K562 (cell line): ENCODE results near the gene C22orf31. TPM values are rescaled to one million over a fixed set of nuclear protein-coding genes. Genes with fewer than 3 reads are reported as not detected.

Experiments
- STAT5A ChIP-seq: IDR thresholded peaks from 2 replicates; pipeline ENCODE4 v1.6.1; 2012; ENCODE audit warnings: low read length, inconsistent platforms, borderline replicate concordance
- polyA plus RNA-seq, 8 experiments: library from polyadenylated mRNA; depleted of rRNA in 4 of 8; stranded (reverse) in 5 of 8; unstranded in 3 of 8; fragments of >200 nt; fragmentation: Nextera tagmentation in 2 of 8; fragmentation: Illumina TruSeq in 1 of 8; extraction: Ambion mirVana in 2 of 8; extraction: Trizol in 1 of 8; gene quantifications; 2 replicates each; pipeline versions ENCODE4 v1.2.1 to v1.2.3, GENCODE V29; 2011 to 2014; ENCODE audit warnings: inconsistent platforms in 1 of 8, missing spikeins in 1 of 8
- total RNA-seq, 7 experiments: library from RNA; depleted of rRNA in 6 of 7; stranded (reverse); fragments of >200 nt in 6 of 7; fragmentation: Illumina TruSeq in 2 of 7; extraction: Trizol in 2 of 7; gene quantifications; 2 replicates each; pipeline versions ENCODE4 v1.2.1 to v1.2.3, GENCODE V29; 2011 to 2021; ENCODE audit warnings: low replicate concordance in 1 of 7
- TF ChIP-seq, protein P1 (sequence below): fragments of 250-450 bp; sonication (Bioruptor Pico); IDR thresholded peaks from 2 replicates; pipeline ENCODE4 v1.9.0; 2021; ENCODE audit warnings: mild to moderate bottlenecking, inconsistent platforms
- TF ChIP-seq, protein P2 (sequence below): fragments of 200-600 bp; sonication (generic); IDR thresholded peaks from one replicate; pipeline ENCODE4 v1.6.1; 2012; ENCODE audit warnings: mild to moderate bottlenecking, low read depth, low read length, inconsistent platforms

Gene C22orf31
- total and polyA plus RNA-seq, 9 of the 15 experiments (the other 6 are each of a cell fraction or from before 2014, with no cell fraction given): not detected

DNA sequence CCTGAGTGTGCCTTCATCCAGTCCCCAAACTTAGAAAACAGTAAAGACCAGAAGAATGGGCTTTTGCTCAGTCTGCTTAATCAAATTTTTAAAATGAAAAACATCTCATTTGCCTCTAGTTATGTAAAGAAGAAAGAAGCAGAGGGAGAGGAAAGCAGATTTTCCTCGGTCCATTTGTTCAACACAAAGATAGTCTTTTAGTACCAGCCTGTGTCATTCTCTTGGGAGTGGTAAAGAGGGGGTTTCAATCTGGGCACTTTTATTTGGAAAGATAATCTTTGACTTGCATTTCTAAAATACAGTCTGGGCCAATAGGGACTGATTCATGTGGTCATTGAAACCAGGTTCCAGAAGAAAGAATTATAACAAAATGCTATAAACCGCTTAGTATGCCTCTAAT is 40.7 kb upstream of the C22orf31 start (continued):
- TF ChIP-seq, protein P1, sequence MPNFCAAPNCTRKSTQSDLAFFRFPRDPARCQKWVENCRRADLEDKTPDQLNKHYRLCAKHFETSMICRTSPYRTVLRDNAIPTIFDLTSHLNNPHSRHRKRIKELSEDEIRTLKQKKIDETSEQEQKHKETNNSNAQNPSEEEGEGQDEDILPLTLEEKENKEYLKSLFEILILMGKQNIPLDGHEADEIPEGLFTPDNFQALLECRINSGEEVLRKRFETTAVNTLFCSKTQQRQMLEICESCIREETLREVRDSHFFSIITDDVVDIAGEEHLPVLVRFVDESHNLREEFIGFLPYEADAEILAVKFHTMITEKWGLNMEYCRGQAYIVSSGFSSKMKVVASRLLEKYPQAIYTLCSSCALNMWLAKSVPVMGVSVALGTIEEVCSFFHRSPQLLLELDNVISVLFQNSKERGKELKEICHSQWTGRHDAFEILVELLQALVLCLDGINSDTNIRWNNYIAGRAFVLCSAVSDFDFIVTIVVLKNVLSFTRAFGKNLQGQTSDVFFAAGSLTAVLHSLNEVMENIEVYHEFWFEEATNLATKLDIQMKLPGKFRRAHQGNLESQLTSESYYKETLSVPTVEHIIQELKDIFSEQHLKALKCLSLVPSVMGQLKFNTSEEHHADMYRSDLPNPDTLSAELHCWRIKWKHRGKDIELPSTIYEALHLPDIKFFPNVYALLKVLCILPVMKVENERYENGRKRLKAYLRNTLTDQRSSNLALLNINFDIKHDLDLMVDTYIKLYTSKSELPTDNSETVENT (CRISPR knock-in tag): no peak
- TF ChIP-seq STAT5A: no peak
- TF ChIP-seq, protein P2, sequence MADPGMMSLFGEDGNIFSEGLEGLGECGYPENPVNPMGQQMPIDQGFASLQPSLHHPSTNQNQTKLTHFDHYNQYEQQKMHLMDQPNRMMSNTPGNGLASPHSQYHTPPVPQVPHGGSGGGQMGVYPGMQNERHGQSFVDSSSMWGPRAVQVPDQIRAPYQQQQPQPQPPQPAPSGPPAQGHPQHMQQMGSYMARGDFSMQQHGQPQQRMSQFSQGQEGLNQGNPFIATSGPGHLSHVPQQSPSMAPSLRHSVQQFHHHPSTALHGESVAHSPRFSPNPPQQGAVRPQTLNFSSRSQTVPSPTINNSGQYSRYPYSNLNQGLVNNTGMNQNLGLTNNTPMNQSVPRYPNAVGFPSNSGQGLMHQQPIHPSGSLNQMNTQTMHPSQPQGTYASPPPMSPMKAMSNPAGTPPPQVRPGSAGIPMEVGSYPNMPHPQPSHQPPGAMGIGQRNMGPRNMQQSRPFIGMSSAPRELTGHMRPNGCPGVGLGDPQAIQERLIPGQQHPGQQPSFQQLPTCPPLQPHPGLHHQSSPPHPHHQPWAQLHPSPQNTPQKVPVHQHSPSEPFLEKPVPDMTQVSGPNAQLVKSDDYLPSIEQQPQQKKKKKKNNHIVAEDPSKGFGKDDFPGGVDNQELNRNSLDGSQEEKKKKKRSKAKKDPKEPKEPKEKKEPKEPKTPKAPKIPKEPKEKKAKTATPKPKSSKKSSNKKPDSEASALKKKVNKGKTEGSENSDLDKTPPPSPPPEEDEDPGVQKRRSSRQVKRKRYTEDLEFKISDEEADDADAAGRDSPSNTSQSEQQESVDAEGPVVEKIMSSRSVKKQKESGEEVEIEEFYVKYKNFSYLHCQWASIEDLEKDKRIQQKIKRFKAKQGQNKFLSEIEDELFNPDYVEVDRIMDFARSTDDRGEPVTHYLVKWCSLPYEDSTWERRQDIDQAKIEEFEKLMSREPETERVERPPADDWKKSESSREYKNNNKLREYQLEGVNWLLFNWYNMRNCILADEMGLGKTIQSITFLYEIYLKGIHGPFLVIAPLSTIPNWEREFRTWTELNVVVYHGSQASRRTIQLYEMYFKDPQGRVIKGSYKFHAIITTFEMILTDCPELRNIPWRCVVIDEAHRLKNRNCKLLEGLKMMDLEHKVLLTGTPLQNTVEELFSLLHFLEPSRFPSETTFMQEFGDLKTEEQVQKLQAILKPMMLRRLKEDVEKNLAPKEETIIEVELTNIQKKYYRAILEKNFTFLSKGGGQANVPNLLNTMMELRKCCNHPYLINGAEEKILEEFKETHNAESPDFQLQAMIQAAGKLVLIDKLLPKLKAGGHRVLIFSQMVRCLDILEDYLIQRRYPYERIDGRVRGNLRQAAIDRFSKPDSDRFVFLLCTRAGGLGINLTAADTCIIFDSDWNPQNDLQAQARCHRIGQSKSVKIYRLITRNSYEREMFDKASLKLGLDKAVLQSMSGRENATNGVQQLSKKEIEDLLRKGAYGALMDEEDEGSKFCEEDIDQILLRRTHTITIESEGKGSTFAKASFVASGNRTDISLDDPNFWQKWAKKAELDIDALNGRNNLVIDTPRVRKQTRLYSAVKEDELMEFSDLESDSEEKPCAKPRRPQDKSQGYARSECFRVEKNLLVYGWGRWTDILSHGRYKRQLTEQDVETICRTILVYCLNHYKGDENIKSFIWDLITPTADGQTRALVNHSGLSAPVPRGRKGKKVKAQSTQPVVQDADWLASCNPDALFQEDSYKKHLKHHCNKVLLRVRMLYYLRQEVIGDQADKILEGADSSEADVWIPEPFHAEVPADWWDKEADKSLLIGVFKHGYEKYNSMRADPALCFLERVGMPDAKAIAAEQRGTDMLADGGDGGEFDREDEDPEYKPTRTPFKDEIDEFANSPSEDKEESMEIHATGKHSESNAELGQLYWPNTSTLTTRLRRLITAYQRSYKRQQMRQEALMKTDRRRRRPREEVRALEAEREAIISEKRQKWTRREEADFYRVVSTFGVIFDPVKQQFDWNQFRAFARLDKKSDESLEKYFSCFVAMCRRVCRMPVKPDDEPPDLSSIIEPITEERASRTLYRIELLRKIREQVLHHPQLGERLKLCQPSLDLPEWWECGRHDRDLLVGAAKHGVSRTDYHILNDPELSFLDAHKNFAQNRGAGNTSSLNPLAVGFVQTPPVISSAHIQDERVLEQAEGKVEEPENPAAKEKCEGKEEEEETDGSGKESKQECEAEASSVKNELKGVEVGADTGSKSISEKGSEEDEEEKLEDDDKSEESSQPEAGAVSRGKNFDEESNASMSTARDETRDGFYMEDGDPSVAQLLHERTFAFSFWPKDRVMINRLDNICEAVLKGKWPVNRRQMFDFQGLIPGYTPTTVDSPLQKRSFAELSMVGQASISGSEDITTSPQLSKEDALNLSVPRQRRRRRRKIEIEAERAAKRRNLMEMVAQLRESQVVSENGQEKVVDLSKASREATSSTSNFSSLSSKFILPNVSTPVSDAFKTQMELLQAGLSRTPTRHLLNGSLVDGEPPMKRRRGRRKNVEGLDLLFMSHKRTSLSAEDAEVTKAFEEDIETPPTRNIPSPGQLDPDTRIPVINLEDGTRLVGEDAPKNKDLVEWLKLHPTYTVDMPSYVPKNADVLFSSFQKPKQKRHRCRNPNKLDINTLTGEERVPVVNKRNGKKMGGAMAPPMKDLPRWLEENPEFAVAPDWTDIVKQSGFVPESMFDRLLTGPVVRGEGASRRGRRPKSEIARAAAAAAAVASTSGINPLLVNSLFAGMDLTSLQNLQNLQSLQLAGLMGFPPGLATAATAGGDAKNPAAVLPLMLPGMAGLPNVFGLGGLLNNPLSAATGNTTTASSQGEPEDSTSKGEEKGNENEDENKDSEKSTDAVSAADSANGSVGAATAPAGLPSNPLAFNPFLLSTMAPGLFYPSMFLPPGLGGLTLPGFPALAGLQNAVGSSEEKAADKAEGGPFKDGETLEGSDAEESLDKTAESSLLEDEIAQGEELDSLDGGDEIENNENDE: no peak
